ENCODE results near the gene LDLR.
"Not testable (repeated sequence)": the region's sequence is repeated elsewhere in the genome, so short reads cannot be mapped to it uniquely, and the experiment has no call there.

LDLR gene

DNA sequence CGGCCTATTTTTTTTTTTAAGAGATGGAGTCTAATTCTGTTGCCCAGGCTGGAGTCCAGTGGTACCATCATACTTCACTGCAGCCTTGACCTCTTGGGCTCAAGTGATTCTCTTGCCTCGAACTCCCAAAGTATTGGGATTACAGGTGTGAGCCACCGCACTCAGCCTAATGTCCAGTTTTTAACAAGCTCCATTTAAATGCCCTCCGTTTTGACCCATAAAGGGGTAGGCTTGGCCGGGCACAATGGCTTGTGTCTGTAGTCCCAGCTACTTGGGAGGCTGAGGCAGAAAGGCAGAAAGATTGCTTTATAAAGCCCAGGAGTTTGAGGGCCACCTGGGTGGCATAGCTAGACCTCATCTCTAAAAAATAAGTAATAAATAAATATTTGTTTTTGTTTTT is 11.8 kb downstream of the LDLR start:
- Histone ChIP-seq H3K4me3 (ENCODE audit: low read length) (no peak overlapping the region), H3K36me3 (ENCODE audit: insufficient read depth, low read length) (peaks cover 84% of the 10 kb centered on the region)

DNA sequence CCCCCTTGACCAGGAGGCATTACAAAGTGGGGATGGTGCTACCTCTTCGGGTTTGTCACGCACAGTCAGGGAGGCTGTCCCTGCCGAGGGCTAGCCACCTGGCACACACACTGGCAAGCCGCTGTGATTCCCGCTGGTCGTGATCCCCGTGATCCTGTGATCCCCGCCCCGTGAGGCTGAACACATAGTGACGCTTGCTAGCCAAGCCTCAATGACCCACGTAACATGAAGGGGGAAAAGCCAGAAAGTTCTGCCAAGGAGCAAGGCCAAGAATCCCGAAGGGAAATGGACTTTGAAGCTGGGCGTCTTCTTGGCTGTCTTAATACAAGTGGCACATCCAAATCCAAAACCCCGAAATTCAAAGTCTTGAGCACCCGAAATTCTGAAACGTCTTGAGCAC is 13.7 kb downstream of the LDLR start:
- H3K4me3 ChIP-seq (ENCODE audit: low read length) = no peak overlapping the region
- H3K9me3 ChIP-seq (ENCODE audit: low read length) = no peaks in the 10 kb centered on the region
- H3K4me1 ChIP-seq (ENCODE audit: insufficient read depth, low read length) = no peaks in the 10 kb centered on the region
- H2AFZ ChIP-seq (ENCODE audit: low read depth, low read length) = no peak overlapping the region
- H3K27me3 ChIP-seq (ENCODE audit: insufficient read depth, low read length) = no peaks in the 10 kb centered on the region
- peaks cover 81% of the 10 kb centered on the region for H3K36me3 ChIP-seq (ENCODE audit: insufficient read depth, low read length)

More for the DNA sequence above, 11.8 kb downstream of the LDLR start:
- peaks cover under 1% of the 10 kb centered on the region for H3K9me3 ChIP-seq (ENCODE audit: low read length)
- no peak overlapping the region for H2AFZ ChIP-seq (ENCODE audit: low read depth, low read length)
- no peaks in the 10 kb centered on the region for H3K4me1 ChIP-seq (ENCODE audit: insufficient read depth, low read length)
- H3K27me3 ChIP-seq (ENCODE audit: insufficient read depth, low read length) = no peaks in the 10 kb centered on the region

DNA sequence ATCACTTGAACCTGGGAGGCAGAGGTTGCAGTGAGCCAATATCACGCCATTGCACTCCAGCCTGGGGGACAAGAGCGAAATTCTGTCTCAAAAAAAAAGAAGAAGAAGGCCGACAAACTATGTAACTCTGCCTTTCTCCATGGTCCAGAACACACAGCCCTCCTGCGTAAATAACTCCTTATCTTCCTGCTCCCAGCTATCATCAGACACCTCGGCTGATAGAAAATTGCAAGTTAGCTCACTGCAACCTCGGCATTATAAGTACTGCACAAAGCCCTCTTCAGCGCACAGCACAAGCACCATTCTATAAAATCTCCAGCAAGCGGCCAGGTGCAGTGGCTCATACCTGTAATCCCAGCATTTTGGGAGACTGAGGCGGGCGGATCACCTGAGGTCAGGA is 14.4 kb downstream of the LDLR start:
- not testable (repeated sequence) for H3K27me3 ChIP-seq (ENCODE audit: insufficient read depth, low read length); H2AFZ ChIP-seq (ENCODE audit: low read depth, low read length); H3K4me3 ChIP-seq (ENCODE audit: low read length); H3K9me3 ChIP-seq (ENCODE audit: low read length); H3K4me1 ChIP-seq (ENCODE audit: insufficient read depth, low read length)
- H3K36me3 ChIP-seq (ENCODE audit: insufficient read depth, low read length) = peaks cover 82% of the 10 kb centered on the region

DNA sequence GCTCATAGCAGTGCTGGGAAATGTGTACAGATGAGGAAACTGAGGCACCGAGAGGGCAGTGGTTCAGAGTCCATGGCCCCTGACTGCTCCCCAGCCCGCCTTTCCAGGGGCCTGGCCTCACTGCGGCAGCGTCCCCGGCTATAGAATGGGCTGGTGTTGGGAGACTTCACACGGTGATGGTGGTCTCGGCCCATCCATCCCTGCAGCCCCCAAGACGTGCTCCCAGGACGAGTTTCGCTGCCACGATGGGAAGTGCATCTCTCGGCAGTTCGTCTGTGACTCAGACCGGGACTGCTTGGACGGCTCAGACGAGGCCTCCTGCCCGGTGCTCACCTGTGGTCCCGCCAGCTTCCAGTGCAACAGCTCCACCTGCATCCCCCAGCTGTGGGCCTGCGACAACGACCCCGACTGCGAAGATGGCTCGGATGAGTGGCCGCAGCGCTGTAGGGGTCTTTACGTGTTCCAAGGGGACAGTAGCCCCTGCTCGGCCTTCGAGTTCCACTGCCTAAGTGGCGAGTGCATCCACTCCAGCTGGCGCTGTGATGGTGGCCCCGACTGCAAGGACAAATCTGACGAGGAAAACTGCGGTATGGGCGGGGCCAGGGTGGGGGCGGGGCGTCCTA is 15.9 kb downstream of the LDLR start:
- H3K36me3 ChIP-seq (ENCODE audit: insufficient read depth, low read length) = peaks cover 78% of the 10 kb centered on the region

DNA sequence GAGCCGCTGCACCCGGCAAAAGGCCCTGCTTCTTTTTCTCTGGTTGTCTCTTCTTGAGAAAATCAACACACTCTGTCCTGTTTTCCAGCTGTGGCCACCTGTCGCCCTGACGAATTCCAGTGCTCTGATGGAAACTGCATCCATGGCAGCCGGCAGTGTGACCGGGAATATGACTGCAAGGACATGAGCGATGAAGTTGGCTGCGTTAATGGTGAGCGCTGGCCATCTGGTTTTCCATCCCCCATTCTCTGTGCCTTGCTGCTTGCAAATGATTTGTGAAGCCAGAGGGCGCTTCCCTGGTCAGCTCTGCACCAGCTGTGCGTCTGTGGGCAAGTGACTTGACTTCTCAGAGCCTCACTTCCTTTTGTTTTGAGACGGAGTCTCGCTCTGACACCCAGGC is 17.2 kb downstream of the LDLR start:
- H3K4me3 ChIP-seq (ENCODE audit: low read length) = no peak overlapping the region
- peaks cover 81% of the 10 kb centered on the region for H3K36me3 ChIP-seq (ENCODE audit: insufficient read depth, low read length)
- no peaks in the 10 kb centered on the region for H3K9me3 ChIP-seq (ENCODE audit: low read length)
- H3K27me3 ChIP-seq (ENCODE audit: insufficient read depth, low read length) = no peaks in the 10 kb centered on the region
- H2AFZ ChIP-seq (ENCODE audit: low read depth, low read length) = no peak overlapping the region
- no peaks in the 10 kb centered on the region for H3K4me1 ChIP-seq (ENCODE audit: insufficient read depth, low read length)

More for the DNA sequence above, 15.9 kb downstream of the LDLR start:
- Histone ChIP-seq H3K4me1 (ENCODE audit: insufficient read depth, low read length) (no peaks in the 10 kb centered on the region), H2AFZ (ENCODE audit: low read depth, low read length) (no peak overlapping the region), H3K4me3 (ENCODE audit: low read length) (no peak overlapping the region), H3K9me3 (ENCODE audit: low read length) (no peaks in the 10 kb centered on the region), H3K27me3 (ENCODE audit: insufficient read depth, low read length) (no peaks in the 10 kb centered on the region)

DNA sequence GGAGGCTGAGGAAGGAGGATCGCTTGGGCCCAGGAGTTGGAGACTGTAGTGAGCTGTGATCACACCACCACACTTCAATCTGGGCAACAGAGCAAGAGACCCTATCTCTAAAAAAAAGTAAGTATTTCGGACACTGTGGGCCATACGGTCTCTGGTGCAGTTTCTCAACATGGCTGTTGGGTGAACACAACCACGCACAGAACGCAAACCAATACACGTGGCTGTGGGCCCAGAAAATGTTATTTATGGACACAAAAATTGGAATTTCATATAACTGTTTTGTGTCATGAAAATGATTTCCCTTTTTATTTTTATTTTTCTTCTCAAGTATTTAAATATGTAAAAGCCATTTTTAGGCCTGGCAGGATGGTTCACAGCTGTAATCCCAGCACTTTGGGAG is 19.5 kb downstream of the LDLR start:
- no peak overlapping the region for H2AFZ ChIP-seq (ENCODE audit: low read depth, low read length)
- H3K4me1 ChIP-seq (ENCODE audit: insufficient read depth, low read length) = no peaks in the 10 kb centered on the region
- no peak overlapping the region for H3K4me3 ChIP-seq (ENCODE audit: low read length)
- H3K27me3 ChIP-seq (ENCODE audit: insufficient read depth, low read length) = no peaks in the 10 kb centered on the region
- H3K9me3 ChIP-seq (ENCODE audit: low read length) = no peaks in the 10 kb centered on the region
- H3K36me3 ChIP-seq (ENCODE audit: insufficient read depth, low read length) = peaks cover 83% of the 10 kb centered on the region

DNA sequence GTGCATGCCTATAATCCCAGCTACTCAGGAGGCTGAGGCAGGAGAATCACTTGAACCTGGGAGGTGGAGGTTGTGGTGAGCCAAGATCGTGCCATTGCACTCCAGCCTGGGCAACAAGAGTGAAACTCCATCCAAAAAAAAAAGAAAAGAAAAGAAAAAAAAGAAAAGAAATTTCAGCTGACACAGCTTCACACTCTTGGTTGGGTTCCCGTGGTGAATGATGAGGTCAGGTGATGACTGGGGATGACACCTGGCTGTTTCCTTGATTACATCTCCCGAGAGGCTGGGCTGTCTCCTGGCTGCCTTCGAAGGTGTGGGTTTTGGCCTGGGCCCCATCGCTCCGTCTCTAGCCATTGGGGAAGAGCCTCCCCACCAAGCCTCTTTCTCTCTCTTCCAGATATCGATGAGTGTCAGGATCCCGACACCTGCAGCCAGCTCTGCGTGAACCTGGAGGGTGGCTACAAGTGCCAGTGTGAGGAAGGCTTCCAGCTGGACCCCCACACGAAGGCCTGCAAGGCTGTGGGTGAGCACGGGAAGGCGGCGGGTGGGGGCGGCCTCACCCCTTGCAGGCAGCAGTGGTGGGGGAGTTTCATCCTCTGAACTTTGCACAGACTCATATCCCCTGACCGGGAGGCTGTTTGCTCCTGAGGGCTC is 22.0 kb downstream of the LDLR start:
- no peak overlapping the region for H2AFZ ChIP-seq (ENCODE audit: low read depth, low read length)
- no peaks in the 10 kb centered on the region for H3K9me3 ChIP-seq (ENCODE audit: low read length)
- peaks cover 83% of the 10 kb centered on the region for H3K36me3 ChIP-seq (ENCODE audit: insufficient read depth, low read length)
- H3K27me3 ChIP-seq (ENCODE audit: insufficient read depth, low read length) = no peaks in the 10 kb centered on the region
- H3K4me1 ChIP-seq (ENCODE audit: insufficient read depth, low read length) = no peaks in the 10 kb centered on the region
- H3K4me3 ChIP-seq (ENCODE audit: low read length) = no peak overlapping the region

DNA sequence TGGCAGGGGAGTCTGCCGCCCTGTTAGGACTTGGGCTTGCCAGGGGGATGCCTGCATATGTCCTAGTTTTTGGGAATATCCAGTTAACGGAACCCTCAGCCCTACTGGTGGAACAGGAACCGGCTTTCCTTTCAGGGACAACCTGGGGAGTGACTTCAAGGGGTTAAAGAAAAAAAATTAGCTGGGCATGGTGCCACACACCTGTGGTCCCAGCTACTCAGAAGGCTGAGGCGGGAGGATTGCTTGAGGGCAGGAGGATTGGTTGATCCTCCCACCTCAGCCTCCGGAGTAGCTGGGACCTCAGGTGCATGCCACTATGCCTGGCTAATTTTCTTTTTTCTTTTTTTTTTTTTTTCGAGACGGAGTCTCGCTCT is 22.5 kb downstream of the LDLR start:
- H2AFZ ChIP-seq (ENCODE audit: low read depth, low read length) = no peak overlapping the region
- peaks cover 83% of the 10 kb centered on the region for H3K36me3 ChIP-seq (ENCODE audit: insufficient read depth, low read length)
- H3K9me3 ChIP-seq (ENCODE audit: low read length) = no peaks in the 10 kb centered on the region
- H3K4me1 ChIP-seq (ENCODE audit: insufficient read depth, low read length) = no peaks in the 10 kb centered on the region
- H3K4me3 ChIP-seq (ENCODE audit: low read length) = no peak overlapping the region
- H3K27me3 ChIP-seq (ENCODE audit: insufficient read depth, low read length) = no peaks in the 10 kb centered on the region

DNA sequence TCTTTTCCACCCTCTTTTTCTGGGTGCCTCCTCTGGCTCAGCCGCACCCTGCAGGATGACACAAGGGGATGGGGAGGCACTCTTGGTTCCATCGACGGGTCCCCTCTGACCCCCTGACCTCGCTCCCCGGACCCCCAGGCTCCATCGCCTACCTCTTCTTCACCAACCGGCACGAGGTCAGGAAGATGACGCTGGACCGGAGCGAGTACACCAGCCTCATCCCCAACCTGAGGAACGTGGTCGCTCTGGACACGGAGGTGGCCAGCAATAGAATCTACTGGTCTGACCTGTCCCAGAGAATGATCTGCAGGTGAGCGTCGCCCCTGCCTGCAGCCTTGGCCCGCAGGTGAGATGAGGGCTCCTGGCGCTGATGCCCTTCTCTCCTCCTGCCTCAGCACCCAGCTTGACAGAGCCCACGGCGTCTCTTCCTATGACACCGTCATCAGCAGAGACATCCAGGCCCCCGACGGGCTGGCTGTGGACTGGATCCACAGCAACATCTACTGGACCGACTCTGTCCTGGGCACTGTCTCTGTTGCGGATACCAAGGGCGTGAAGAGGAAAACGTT is 24.0 kb downstream of the LDLR start:
- H3K4me1 ChIP-seq (ENCODE audit: insufficient read depth, low read length) = no peaks in the 10 kb centered on the region
- H3K27me3 ChIP-seq (ENCODE audit: insufficient read depth, low read length) = no peaks in the 10 kb centered on the region
- H3K4me3 ChIP-seq (ENCODE audit: low read length) = no peak overlapping the region

DNA sequence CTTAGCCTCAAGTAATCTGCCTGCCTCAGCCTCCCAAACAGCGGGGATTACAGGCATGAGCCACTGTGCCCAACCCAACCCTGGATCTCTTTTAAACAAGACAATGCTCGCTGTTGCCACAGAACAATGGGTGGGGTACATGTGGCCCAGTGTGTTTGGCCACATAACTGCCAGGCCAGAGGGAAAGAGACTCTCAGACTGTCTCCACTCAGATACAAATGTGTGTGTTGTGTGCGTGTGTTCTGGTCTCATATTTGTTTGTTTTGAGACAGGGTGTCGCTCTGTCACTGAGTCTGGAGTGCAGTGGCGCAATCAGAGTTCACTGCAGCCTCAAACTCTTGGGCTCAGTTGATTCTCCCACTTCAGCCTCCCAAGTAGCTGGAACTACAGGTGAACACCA is 25.8 kb downstream of the LDLR start:
- H3K9me3 ChIP-seq (ENCODE audit: low read length) = no peaks in the 10 kb centered on the region
- H3K4me1 ChIP-seq (ENCODE audit: insufficient read depth, low read length) = no peaks in the 10 kb centered on the region
- H3K27me3 ChIP-seq (ENCODE audit: insufficient read depth, low read length) = no peaks in the 10 kb centered on the region
- peaks cover 89% of the 10 kb centered on the region for H3K36me3 ChIP-seq (ENCODE audit: insufficient read depth, low read length)
- H3K4me3 ChIP-seq (ENCODE audit: low read length) = no peak overlapping the region
- no peak overlapping the region for H2AFZ ChIP-seq (ENCODE audit: low read depth, low read length)

More for the DNA sequence above, 24.0 kb downstream of the LDLR start:
- Histone ChIP-seq H2AFZ (ENCODE audit: low read depth, low read length) (no peak overlapping the region), H3K9me3 (ENCODE audit: low read length) (no peaks in the 10 kb centered on the region), H3K36me3 (ENCODE audit: insufficient read depth, low read length) (peaks cover 88% of the 10 kb centered on the region)

DNA sequence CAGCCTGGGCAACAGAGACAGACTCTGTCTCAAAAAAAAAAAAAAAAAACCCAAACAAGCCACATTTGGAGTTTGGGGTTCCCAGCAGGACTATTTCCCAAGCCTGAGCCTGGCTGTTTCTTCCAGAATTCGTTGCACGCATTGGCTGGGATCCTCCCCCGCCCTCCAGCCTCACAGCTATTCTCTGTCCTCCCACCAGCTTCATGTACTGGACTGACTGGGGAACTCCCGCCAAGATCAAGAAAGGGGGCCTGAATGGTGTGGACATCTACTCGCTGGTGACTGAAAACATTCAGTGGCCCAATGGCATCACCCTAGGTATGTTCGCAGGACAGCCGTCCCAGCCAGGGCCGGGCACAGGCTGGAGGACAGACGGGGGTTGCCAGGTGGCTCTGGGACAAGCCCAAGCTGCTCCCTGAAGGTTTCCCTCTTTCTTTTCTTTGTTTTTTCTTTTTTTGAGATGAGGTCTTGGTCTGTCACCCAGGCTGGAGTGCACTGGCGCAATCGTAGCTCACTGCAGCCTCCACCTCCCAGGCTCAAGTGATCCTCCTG is 26.7 kb downstream of the LDLR start:
- H3K4me1 ChIP-seq (ENCODE audit: insufficient read depth, low read length) = no peaks in the 10 kb centered on the region
- H3K9me3 ChIP-seq (ENCODE audit: low read length) = no peaks in the 10 kb centered on the region
- peaks cover 90% of the 10 kb centered on the region for H3K36me3 ChIP-seq (ENCODE audit: insufficient read depth, low read length)
- H3K27me3 ChIP-seq (ENCODE audit: insufficient read depth, low read length) = no peaks in the 10 kb centered on the region
- H2AFZ ChIP-seq (ENCODE audit: low read depth, low read length) = no peak overlapping the region
- H3K4me3 ChIP-seq (ENCODE audit: low read length) = no peak overlapping the region

DNA sequence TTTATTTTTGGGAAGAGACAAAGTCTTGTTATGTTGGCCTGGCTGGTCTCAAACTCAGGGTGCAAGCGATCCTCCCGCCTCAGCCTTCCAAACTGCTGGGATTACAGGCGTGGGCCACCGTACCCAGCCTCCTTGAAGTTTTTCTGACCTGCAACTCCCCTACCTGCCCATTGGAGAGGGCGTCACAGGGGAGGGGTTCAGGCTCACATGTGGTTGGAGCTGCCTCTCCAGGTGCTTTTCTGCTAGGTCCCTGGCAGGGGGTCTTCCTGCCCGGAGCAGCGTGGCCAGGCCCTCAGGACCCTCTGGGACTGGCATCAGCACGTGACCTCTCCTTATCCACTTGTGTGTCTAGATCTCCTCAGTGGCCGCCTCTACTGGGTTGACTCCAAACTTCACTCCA is 27.2 kb downstream of the LDLR start:
- H3K4me1 ChIP-seq (ENCODE audit: insufficient read depth, low read length) = no peaks in the 10 kb centered on the region
- H3K36me3 ChIP-seq (ENCODE audit: insufficient read depth, low read length) = peaks cover 90% of the 10 kb centered on the region
- H3K9me3 ChIP-seq (ENCODE audit: low read length) = no peaks in the 10 kb centered on the region
- H3K4me3 ChIP-seq (ENCODE audit: low read length) = no peak overlapping the region
- H3K27me3 ChIP-seq (ENCODE audit: insufficient read depth, low read length) = no peaks in the 10 kb centered on the region
- H2AFZ ChIP-seq (ENCODE audit: low read depth, low read length) = no peak overlapping the region

DNA sequence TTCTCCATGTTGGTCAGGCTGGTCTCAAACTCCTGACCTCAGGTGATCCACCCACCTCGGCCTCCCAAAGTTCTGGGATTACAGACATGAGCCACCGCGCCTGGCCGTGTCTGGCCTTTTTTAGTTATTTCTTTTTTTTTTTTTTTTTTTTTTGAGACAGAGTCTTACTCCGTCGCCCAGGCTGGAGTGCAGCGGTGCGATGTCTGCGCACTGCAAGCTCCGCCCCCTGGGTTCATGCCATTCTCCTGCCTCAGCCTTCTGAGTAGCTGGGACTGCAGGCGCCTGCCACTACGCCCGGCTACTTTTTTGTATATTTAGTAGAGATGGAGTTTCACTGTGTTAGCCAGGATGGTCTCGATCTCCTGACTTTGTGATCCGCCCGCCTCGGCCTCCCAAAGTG is 32.7 kb downstream of the LDLR start:
- H2AFZ ChIP-seq (ENCODE audit: low read depth, low read length); H3K9me3 ChIP-seq (ENCODE audit: low read length); H3K4me1 ChIP-seq (ENCODE audit: insufficient read depth, low read length); H3K4me3 ChIP-seq (ENCODE audit: low read length); H3K27me3 ChIP-seq (ENCODE audit: insufficient read depth, low read length): not testable (repeated sequence)
- H3K36me3 ChIP-seq (ENCODE audit: insufficient read depth, low read length) = peaks cover 77% of the 10 kb centered on the region
